B cell (primary cell): ENCODE measurements around the gene P2RX7. TPM values are rescaled to one million over a fixed set of nuclear protein-coding genes. Genes with fewer than 3 reads are reported as not detected.

Experiments used
- ATAC-seq: fragments of 200-7000 bp; cut with Tn5 transposase; one replicate; pipeline ENCODE4 v1.10.0; 2021; ENCODE audit warnings: low read depth, mild to moderate bottlenecking, moderate number of reproducible peaks, moderate library complexity
- CTCF ChIA-PET: fragments of 350-600 bp; sonication (Branson Sonifier 250); formaldehyde crosslinking; loops from one replicate; lab custom pipeline; 2021; ENCODE audit warnings: antibody characterized with exemption, inconsistent platforms; lab: Charles Lee
- POLR2A ChIA-PET: fragments of 350-600 bp; sonication (Branson Sonifier 250); formaldehyde crosslinking; loops from one replicate; lab custom pipeline; 2021; ENCODE audit warnings: antibody characterized with exemption; lab: Charles Lee
- DNase-seq: peaks from one replicate; pipeline ENCODE4 v3.0.0; 2013
- H2AFZ ChIP-seq: 2 replicates; pipeline ENCODE4 v1.6.1; 2012; ENCODE audit warnings: mild to moderate bottlenecking, low read depth, low read length; ENCODE audit not compliant: insufficient read depth, poor library complexity, severe bottlenecking
- H3K27ac ChIP-seq, 2 donors: 1 replicate in 1 of 2; 2 replicates in 1 of 2; pipeline ENCODE4 v1.5.1; 2012 to 2013; ENCODE audit warnings: low read length in 2 of 2, mild to moderate bottlenecking in 2 of 2, moderate library complexity in 1 of 2
- H3K27me3 ChIP-seq, 4 experiments: fragments of 200-600 bp in 1 of 4; sonication (generic) in 1 of 4; replicated peaks in 1 of 4; 1 replicate in 2 of 4; 2 replicates in 2 of 4; pipeline versions ENCODE4 v1.6.1 to v1.7.0; 2013 to 2016; ENCODE audit warnings: low read length in 3 of 4, mild to moderate bottlenecking in 2 of 4, mixed read lengths in 1 of 4, moderate library complexity in 1 of 4; ENCODE audit not compliant: insufficient read depth in 4 of 4, control insufficient read depth in 3 of 4; ENCODE audit errors: control extremely low read depth in 1 of 4
- H3K36me3 ChIP-seq, 2 experiments: replicated peaks in 1 of 2; 1 replicate in 1 of 2; 2 replicates in 1 of 2; pipeline versions ENCODE4 v1.6.1 to v1.7.1; 2013; ENCODE audit warnings: low read length in 1 of 2; ENCODE audit not compliant: insufficient read depth in 2 of 2, control insufficient read depth in 1 of 2; ENCODE audit errors: control extremely low read depth in 1 of 2, extremely low read depth in 1 of 2
- H3K4me1 ChIP-seq, 2 donors: fragments of 200-600 bp in 1 of 2; sonication (generic) in 1 of 2; 1 replicate in 1 of 2; 2 replicates in 1 of 2; pipeline versions ENCODE4 v1.5.1 to v1.6.1; 2013 to 2017; ENCODE audit warnings: low read length in 2 of 2; ENCODE audit not compliant: control insufficient read depth in 2 of 2, insufficient read depth in 2 of 2
- H3K4me2 ChIP-seq: replicated peaks from 2 replicates; pipeline ENCODE3; 2012; ENCODE audit warnings: mild to moderate bottlenecking, low read depth, low read length; ENCODE audit not compliant: poor library complexity, severe bottlenecking
- H3K4me3 ChIP-seq, 5 experiments: fragments of 200-600 bp in 1 of 5; sonication (generic) in 1 of 5; 1 replicate in 3 of 5; 2 replicates in 2 of 5; pipeline versions ENCODE4 v1.5.1 to v1.7.0; 2011 to 2016; ENCODE audit warnings: low read length in 4 of 5, mild to moderate bottlenecking in 4 of 5, low read depth in 2 of 5, control low read depth in 1 of 5, moderate library complexity in 1 of 5; ENCODE audit not compliant: insufficient read depth in 1 of 5; ENCODE audit errors: control extremely low read depth in 1 of 5, extremely low read depth in 1 of 5
- H3K79me2 ChIP-seq: fragments of 200-600 bp; sonication (generic); one replicate; pipeline ENCODE4 v1.6.0; 2016; ENCODE audit warnings: low read length; ENCODE audit not compliant: control insufficient read depth, insufficient read depth
- H3K9ac ChIP-seq: fragments of 200-600 bp; sonication (generic); 2 replicates; pipeline ENCODE4 v1.6.1; 2017; ENCODE audit warnings: mild to moderate bottlenecking, low read length, moderate library complexity
- H3K9me3 ChIP-seq, 3 donors: one replicate each; pipeline versions ENCODE4 v1.6.1 to v1.7.1; 2013; ENCODE audit warnings: low read length in 2 of 3; ENCODE audit not compliant: control insufficient read depth in 2 of 3, insufficient read depth in 1 of 3; ENCODE audit errors: control extremely low read depth in 1 of 3
- H4K20me1 ChIP-seq: 2 replicates; pipeline ENCODE4 v1.6.0; 2012; ENCODE audit warnings: mild to moderate bottlenecking, low read length; ENCODE audit not compliant: insufficient read depth, control insufficient read depth, poor library complexity, severe bottlenecking
- H3K27ac Mint-ChIP-seq: one replicate; pipeline ENCODE4 v1.8.0; 2021; ENCODE audit warnings: mixed read lengths
- H3K27me3 Mint-ChIP-seq: one replicate; pipeline ENCODE4 v1.8.0; 2021; ENCODE audit warnings: mixed read lengths
- H3K4me1 Mint-ChIP-seq: one replicate; pipeline ENCODE4 v1.8.0; 2021; ENCODE audit warnings: mixed read lengths
- H3K4me3 Mint-ChIP-seq: one replicate; pipeline ENCODE4 v1.8.0; 2021; ENCODE audit warnings: mixed read lengths
- H3K9me3 Mint-ChIP-seq: one replicate; pipeline ENCODE4 v1.8.0; 2022; ENCODE audit warnings: mixed read lengths; ENCODE audit not compliant: insufficient read depth
- EZH2 ChIP-seq: IDR thresholded peaks from 2 replicates; pipeline ENCODE4 v1.6.1; 2012; ENCODE audit warnings: borderline replicate concordance, low read depth, mild to moderate bottlenecking, moderate library complexity, low read length; ENCODE audit not compliant: insufficient read depth, poor library complexity, severe bottlenecking
- WGBS: methylation state at CpG from one replicate; pipeline ENCODE4 v1.1.5; 2013; ENCODE audit warnings: missing lambda C conversion rate; ENCODE audit not compliant: insufficient coverage; 5-methylcytosine and 5-hydroxymethylcytosine counted together
- intact Hi-C: fragments of 100-400 bp; cut with micrococcal nuclease; formaldehyde crosslinking; loops from one replicate; pipeline ENCODE4 v1.10.0; 2022
- polyA plus RNA-seq: library from polyadenylated mRNA; depleted of rRNA; stranded (reverse); fragments of >200 nt; gene quantifications from 2 replicates; pipeline ENCODE4 v1.2.3, GENCODE V29; 2012
- total RNA-seq, 2 donors: library from RNA; stranded (reverse); fragments of 120-200 nt in 1 of 2; gene quantifications; 1 replicate in 1 of 2; 2 replicates in 1 of 2; pipeline versions ENCODE4 v1.2.3 to v1.2.4, GENCODE V29; 2013 to 2022
- TF ChIP-seq, protein P1 (sequence below): fragments of 200-600 bp; IDR thresholded peaks from one replicate; pipeline ENCODE4 v1.8.0; 2022; ENCODE audit warnings: antibody characterized with exemption, mild to moderate bottlenecking

The P2RX7 gene
- total and polyA plus RNA-seq, 2 donors (not counting 1 experiment from before 2014, with no cell fraction given): 5.3 to 6.3 TPM

DNA sequence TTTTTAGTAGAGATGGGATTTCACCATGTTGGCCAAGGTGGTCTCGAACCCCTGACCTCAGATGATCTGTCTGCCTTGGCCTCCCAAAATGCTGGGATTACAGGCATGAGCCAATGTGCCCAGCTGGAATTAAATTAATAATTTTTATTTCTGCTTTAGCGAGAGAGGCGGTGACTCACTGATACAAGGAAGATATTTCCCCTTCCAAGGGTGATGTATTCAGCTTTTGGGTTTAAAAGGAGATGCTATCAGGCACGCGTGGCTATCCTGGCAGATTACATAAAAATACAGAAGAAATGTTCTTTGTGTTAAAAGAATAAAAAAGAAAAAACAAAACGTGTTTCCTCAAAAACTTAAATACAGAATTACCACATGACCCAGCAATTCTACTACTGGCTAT lies 12.4 kb upstream of the P2RX7 start:
- Histone ChIP-seq H3K36me3 (no peaks in the 10 kb centered on the region), H3K4me2 (no peak overlapping the region), H3K27me3 (no peaks in the 10 kb centered on the region), H3K4me3 (no peak overlapping the region), H2AFZ (no peak overlapping the region), H4K20me1 (no peaks in the 10 kb centered on the region), H3K9ac (no peak overlapping the region), H3K79me2 (no peaks in the 10 kb centered on the region), H3K9me3 (peaks cover 0 to 3% (median 0%) of the 10 kb centered on the region in 3 donors), H3K27ac (no peak overlapping the region), H3K4me1 (peaks cover 4 to 6% of the 10 kb centered on the region in 2 donors)
- Mint-ChIP-seq H3K9me3 (no peaks in the 10 kb centered on the region), H3K27me3 (no peaks in the 10 kb centered on the region), H3K4me1 (peaks cover 6% of the 10 kb centered on the region), H3K27ac (no peak overlapping the region), H3K4me3 (no peak overlapping the region)
- no peak for DNase-seq
- TF ChIP-seq, protein P1, sequence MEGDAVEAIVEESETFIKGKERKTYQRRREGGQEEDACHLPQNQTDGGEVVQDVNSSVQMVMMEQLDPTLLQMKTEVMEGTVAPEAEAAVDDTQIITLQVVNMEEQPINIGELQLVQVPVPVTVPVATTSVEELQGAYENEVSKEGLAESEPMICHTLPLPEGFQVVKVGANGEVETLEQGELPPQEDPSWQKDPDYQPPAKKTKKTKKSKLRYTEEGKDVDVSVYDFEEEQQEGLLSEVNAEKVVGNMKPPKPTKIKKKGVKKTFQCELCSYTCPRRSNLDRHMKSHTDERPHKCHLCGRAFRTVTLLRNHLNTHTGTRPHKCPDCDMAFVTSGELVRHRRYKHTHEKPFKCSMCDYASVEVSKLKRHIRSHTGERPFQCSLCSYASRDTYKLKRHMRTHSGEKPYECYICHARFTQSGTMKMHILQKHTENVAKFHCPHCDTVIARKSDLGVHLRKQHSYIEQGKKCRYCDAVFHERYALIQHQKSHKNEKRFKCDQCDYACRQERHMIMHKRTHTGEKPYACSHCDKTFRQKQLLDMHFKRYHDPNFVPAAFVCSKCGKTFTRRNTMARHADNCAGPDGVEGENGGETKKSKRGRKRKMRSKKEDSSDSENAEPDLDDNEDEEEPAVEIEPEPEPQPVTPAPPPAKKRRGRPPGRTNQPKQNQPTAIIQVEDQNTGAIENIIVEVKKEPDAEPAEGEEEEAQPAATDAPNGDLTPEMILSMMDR: no peak
- no peak for TF ChIP-seq EZH2
- ChIA-PET CTCF (interaction anchor here (1.1 kb wide), 1 partner anchor 9 kb away, joined by 3 read pairs; no protein-coding TSS in a partner anchor), POLR2A (no interaction called here)
- no peak for ATAC-seq
- intact Hi-C loops: no loop called here
- no CpG with 5 or more reads among the region's 6 CpGs for WGBS

DNA sequence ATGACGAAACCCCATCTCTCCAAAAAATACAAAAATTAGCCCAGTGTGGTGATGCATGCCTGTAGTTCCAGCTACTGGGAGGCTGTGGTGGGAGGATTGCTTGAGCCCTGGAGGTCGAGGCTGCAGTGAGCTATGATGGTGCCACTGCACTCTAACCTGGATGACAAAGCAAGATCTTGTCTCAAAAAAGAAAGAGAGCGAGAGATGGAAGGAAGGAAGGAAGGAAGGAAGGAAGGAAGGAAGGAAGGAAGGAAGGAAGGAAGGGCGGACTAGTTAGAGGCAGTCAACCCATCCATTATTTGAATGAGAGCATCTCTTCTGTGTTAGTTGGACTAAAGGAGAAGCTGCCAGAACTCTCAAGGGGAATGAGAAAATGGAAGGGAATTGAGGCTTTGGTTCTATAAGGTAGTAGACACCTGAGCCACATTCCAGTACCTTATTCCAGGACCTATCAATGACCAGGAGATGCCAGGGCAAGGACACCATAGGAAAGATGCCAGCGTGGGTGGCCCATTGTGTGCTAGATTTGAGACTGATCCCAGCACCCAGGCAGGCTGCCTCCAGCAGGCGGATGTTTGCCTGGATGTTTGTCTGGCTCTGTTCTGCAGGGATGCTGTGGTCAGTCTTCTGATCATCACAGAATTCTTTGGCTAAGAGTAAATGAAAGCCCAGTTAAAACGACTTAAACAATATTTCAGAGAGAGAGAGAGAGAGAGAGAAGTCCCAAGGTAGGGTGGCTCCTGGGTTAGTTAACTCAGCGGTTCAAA lies 11.5 kb upstream of the P2RX7 start:
- Histone ChIP-seq H4K20me1 (no peaks in the 10 kb centered on the region), H2AFZ (peak overlapping the region; percentile 6), H3K4me3 (no peak overlapping the region), H3K27me3 (no peaks in the 10 kb centered on the region), H3K9ac (no peak overlapping the region), H3K4me1 (peaks cover 4 to 6% of the 10 kb centered on the region in 2 donors), H3K27ac (no peak overlapping the region), H3K36me3 (no peaks in the 10 kb centered on the region), H3K4me2 (no peak overlapping the region), H3K79me2 (no peaks in the 10 kb centered on the region), H3K9me3 (peaks cover 0 to 3% (median 0%) of the 10 kb centered on the region in 3 donors)
- Mint-ChIP-seq H3K27ac (no peak overlapping the region), H3K4me1 (peaks cover 7% of the 10 kb centered on the region), H3K9me3 (no peaks in the 10 kb centered on the region), H3K27me3 (no peaks in the 10 kb centered on the region), H3K4me3 (no peak overlapping the region)
- intact Hi-C loops: no loop called here
- 81% methylated on average over 3 of the region's 8 CpGs for WGBS
- ATAC-seq (no peak), DNase-seq (no peak)
- POLR2A ChIA-PET: no interaction called here
- CTCF ChIA-PET: interaction anchor here (1.6 kb wide), 1 partner anchor 12 kb away, joined by 3 read pairs; no protein-coding TSS in a partner anchor
- TF ChIP-seq, protein P1: no peak
- no peak for TF ChIP-seq EZH2
